HG03354 (cell line): ENCODE measurements around the gene HIRIP3.
"Not testable (repeated sequence)": the region's sequence is repeated elsewhere in the genome, so short reads cannot be mapped to it uniquely, and the experiment has no call there.

Experiments
- ATAC-seq: cut with Tn5 transposase; IDR thresholded peaks from one replicate; pipeline ENCODE4 v1.9.1; 2021; ENCODE audit warnings: mild to moderate bottlenecking; ENCODE audit not compliant: unreplicated experiment, poor library complexity, severe bottlenecking

The HIRIP3 gene, protein sequence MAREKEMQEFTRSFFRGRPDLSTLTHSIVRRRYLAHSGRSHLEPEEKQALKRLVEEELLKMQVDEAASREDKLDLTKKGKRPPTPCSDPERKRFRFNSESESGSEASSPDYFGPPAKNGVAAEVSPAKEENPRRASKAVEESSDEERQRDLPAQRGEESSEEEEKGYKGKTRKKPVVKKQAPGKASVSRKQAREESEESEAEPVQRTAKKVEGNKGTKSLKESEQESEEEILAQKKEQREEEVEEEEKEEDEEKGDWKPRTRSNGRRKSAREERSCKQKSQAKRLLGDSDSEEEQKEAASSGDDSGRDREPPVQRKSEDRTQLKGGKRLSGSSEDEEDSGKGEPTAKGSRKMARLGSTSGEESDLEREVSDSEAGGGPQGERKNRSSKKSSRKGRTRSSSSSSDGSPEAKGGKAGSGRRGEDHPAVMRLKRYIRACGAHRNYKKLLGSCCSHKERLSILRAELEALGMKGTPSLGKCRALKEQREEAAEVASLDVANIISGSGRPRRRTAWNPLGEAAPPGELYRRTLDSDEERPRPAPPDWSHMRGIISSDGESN

DNA sequence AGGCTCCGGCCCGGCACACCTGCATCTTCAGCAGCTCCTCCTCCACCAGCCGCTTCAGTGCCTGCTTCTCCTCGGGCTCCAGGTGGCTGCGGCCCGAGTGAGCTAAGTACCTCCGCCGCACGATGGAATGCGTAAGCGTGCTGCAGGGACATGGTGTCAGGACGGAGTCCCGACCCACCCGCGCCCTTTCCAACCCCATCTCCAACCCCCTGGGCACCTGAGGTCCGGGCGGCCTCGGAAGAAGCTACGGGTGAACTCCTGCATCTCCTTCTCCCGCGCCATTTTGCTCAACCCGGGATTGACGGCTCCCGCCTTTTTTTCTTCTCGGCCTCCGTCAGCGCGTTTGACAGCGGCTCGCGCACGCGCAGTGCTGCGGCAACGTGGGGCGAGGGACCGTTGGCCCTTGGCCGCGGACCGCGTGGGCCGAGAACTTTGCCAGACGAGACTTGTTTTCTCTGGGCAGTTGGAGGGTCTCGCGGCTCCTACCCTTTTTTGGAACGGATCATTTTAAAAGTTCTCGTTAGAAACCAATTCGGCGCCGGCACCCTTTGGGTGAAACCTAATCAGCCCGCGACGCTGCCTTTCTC lies at the start of gene HIRIP3:
Gene HIRIP3, minus strand, starts transcription at position 294 of the 587 bp plus-strand sequence. Its CDS starts 12 bp downstream, at position 282.
- peak; percentile 52 for ATAC-seq

- ATAC-seq, result no peak
Measured at GRCh38 chr16:30041841-30042240, 46.4 kb upstream of the HIRIP3 start.

DNA sequence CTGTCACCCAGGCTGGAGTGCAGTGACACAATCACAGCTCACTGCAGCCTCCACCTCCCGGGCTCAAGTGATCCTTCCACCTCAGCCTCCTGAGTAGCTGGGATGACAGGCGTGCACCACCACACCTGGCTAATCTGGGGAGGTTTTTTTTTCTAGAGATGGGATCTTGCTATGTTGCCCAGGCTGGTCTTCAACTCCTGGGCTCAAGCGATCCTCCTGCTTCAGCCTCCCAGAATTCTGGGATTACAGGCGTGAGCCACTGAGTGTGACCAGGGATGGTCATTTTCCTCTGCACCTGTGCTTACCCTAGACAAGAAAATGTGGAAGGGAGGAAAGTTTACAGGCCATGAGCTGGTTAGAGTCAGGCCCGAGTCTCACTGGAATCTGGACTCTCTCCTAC lies 45.3 kb upstream of the HIRIP3 start:
- not testable (repeated sequence) for ATAC-seq

DNA sequence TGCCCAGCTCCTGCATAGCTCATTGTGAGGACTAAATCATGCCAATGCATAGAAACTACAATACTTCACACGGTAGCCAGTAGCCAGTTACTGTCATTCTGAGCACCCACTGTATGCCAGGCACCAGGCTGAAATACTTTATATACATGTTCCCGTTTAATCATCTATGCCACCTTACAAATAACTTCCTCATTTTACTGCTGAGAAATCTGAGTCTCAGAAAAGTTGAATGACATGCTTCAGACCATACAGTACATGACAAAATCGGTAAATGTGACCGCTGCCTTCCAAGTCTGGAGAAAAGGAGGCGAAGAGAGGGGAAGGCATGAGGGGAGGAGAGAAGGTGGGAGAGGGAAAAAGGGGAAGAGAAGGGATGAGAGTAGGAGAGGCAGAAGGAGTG lies 44.8 kb upstream of the HIRIP3 start:
- ATAC-seq, result no peak

GRCh38 chr16:30033270-30033669 lies 37.9 kb upstream of the HIRIP3 start:
- no peak for ATAC-seq

GRCh38 chr16:30032083-30032819 lies 36.8 kb upstream of the HIRIP3 start:
- no peak for ATAC-seq

DNA sequence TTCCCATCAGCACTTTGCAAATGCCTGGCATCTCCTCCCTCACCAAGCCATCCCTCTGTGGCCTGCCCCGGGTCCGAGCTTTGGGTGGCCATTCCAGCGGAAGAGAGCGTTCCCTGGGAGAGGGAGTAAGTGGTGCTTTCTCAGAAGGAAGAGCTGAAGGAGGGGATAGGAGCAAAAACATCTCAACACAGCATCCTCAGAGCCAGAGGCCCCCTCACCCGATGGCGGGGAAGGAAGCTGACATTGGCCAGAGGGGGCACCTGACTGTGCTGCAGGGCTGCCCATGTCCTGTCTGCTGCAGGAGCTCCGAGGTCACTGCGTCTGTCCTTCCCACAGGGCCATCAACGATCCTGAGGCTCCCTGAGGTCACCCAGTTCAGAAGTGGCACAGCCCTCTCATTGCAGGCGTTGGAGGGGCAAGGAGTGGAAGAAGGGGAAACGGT lies 36.1 kb upstream of the HIRIP3 start:
- no peak for ATAC-seq

- no peak for ATAC-seq
Measured at GRCh38 chr16:30030841-30031413, 35.5 kb upstream of the HIRIP3 start, which contains the start of gene TLCD3B. Gene TLCD3B, minus strand, starts transcription at chr16:30031271. Its CDS starts 744 bp downstream, at chr16:30030527.

DNA sequence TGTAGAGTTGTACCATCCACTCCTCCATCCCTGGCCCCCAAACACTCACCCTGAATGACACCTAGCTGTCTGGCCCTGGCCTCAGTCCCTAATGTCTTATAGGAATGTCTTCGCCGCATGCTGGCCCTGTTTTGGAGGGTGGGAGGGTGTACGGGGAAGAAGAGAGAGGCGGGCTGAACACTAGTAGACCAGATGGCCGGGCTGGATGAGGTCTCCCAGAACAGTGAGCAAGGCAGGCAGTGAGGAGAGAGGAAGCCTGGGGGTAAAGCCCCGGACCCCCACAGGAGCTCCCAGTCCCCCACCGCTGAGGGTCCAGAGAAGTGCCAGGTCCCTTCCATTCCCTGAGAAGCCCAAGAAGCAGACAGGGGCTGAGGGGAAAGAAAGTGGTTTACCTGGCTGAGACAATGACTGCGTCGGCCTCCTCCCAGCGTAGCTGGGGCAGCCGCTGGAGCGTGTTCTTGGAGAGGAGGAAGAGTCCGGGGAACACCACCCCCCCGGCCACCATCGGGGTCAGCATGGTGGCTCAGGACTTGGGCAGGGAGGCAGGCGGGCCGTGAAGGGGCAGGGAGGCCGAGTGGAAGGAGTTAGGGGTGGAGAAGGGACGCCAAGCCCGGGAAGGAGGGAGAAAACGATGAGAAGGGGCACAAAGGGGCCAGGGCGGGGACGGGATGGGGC lies 34.7 kb upstream of the HIRIP3 start:
- no peak for ATAC-seq

GRCh38 chr16:30028438-30029076 lies 33.1 kb upstream of the HIRIP3 start:
- ATAC-seq, result no peak

- no peak for ATAC-seq
Measured at GRCh38 chr16:30027588-30028437, 32.4 kb upstream of the HIRIP3 start.

- ATAC-seq, result no peak
Measured at GRCh38 chr16:30026449-30026848, 31.0 kb upstream of the HIRIP3 start.

DNA sequence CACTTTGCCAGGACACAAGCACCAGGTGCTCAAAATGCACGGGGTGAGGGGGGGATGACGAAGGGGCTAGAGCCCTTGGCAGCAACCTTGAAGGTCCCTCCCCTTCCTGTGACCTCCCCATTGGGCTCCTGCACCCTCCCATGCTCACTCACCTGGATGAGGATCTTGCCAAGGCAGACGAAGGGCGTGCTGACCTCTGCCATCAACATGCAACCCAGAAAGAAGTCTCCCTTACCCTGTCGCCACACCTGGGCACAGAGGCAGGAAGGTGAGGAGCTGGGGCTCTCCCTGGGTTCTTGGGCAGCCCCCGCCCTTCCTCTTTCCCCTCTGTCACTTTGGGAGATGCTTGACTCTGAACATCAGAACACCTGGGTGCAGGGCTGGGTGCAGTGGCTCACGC lies 30.2 kb upstream of the HIRIP3 start:
- ATAC-seq, result no peak

- no peak for ATAC-seq
Measured at GRCh38 chr16:30025156-30025555, 29.7 kb upstream of the HIRIP3 start.

DNA sequence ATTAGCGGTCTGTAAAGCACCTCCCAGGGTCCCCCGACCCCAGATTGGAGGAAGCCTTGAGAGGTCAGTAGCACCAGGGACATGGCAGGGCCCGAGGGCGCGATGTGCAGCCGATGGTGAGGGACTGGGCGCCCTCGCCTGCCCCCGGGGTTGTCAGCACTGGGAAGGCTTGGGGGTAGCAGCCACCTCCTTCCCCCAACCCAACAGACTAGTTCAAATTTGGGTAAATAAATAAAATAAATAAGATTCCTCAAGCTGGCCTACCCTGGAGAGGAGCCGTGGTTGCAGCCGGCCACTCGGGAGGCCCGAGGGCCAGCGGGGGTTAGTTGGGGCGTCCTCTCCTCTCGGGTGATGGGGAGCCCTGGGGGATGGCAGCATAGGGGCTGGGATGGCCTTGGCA lies 29.0 kb upstream of the HIRIP3 start:
- ATAC-seq, result no peak

DNA sequence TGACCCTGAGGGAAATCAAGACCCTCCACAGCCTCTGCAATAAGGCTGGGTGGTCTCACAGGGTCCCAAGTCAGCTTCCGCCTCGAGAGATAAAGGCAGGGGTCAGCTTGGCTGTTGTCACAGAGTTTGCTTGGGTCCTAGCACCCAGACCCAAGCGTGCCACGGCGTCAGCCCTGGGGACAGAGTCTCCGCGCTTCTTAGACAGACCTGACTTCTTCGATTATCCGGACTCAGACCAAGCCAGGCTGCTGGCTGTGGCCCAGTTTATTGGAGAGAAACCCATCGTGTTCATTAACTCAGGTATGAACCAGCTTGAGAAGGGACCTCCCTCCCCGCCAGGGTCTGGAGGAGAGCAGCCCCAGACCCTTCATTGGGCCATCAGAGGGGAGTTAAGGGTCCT lies 28.2 kb upstream of the HIRIP3 start:
- ATAC-seq, result no peak

GRCh38 chr16:30022887-30023286 lies 27.5 kb upstream of the HIRIP3 start, which contains the start of gene C16orf92:
Gene C16orf92, plus strand, starts transcription at chr16:30023198. Its CDS starts 143 bp downstream, at chr16:30023341.
- no peak for ATAC-seq

DNA sequence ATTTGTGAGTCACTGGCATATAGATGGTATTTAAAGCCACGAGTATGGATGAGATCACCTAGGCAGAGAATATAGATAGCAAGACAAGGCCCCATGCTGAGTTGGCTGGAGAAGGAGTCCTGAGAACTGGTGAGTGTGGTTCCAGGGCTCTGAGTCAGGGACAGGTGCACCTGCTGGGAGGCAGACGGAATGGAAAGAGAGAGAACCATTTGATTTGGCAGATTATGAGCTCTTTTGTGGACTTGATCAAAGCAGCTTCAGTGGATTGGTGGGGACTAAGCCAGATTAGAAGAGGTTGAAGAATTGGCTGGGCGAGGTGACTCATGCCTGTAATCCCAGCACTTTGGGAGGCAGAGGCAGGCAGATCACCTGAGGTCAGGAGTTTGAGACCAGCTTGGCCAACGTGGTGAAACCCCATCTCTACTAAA lies 23.3 kb upstream of the HIRIP3 start:
- no peak for ATAC-seq
